ENCODE results near the gene SIT1.

GRCh38 chr9:35695943-35696401 lies 45.2 kb upstream of the SIT1 start:
- no peak for TF ChIP-seq CTCF (IDR thresholded peaks at IDR 0.05 in 8 of 11, conservative IDR thresholded peaks at IDR 0.05 in 3 of 11)
- no peak for TF ChIP-seq POLR2A (IDR thresholded peaks at IDR 0.05)

All from spleen (tissue), 7 donors.